HepG2 (cell line): Measurements from ENCODE around the gene DRC7. TPM values are rescaled to one million over a fixed set of nuclear protein-coding genes. Genes with fewer than 3 reads are reported as not detected.

ENCODE experiments used
- ATAC-seq: fragments of 200-7000 bp; cut with Tn5 transposase; 3 replicates; pipeline ENCODE4 v1.9.1; 2020; ENCODE audit warnings: mild to moderate bottlenecking, moderate library complexity
- Bru-seq: library from RNA; stranded (reverse); fragments of 400-500 nt; gene quantifications from one replicate; lab custom pipeline; 2021; lab: Mats Ljungman, UMichigan
- BruChase-seq, 2 experiments: library from RNA; stranded (reverse); fragments of 400-500 nt; gene quantifications; one replicate each; lab custom pipeline; 2021; lab: Mats Ljungman, UMichigan
- BruUV-seq: library from RNA; stranded (reverse); fragments of 400-500 nt; replicated peaks from 2 replicates; lab custom pipeline; 2021; lab: Mats Ljungman, UMichigan
- CTCF ChIA-PET: fragments of 300-600 bp; formaldehyde crosslinking; extraction: SDS; loops from one replicate; lab custom pipeline; 2021; ENCODE audit warnings: low total read pairs, inconsistent platforms, low intra/inter-chr PET ratio; lab: Yijun Ruan, JAX
- POLR2A ChIA-PET: fragments of 350-600 bp; sonication (Branson Sonifier 250); formaldehyde crosslinking; loops from one replicate; lab custom pipeline; 2020; ENCODE audit warnings: antibody characterized with exemption, inconsistent platforms; lab: Yijun Ruan, JAX
- DNase-seq: peaks from one replicate; pipeline ENCODE4 v3.0.0-alpha.2; 2015; ENCODE audit warnings: low spot score
- FAIRE-seq: peaks from 3 replicates; lab custom pipeline; 2011; peaks lifted over from hg19 to GRCh38; lab: Jason Lieb, UNC
- H2AFZ ChIP-seq: one replicate; pipeline ENCODE4 v1.6.1; 2011; ENCODE audit warnings: low read length, inconsistent platforms
- H3K27ac ChIP-seq: fragments of 300-600 bp; 3 replicates; pipeline ENCODE4 v1.8.0; 2011; ENCODE audit warnings: mixed run types, mild to moderate bottlenecking, mixed read lengths, low read length, inconsistent platforms; ENCODE audit not compliant: insufficient read depth; ENCODE audit errors: extremely low read length
- H3K27me3 ChIP-seq, 2 experiments: fragments of 200-600 bp in 1 of 2; 2 replicates in 1 of 2; 3 replicates in 1 of 2; pipeline versions ENCODE4 v1.6.0 to v1.8.0; 2011; ENCODE audit warnings: low read length in 2 of 2, mild to moderate bottlenecking in 2 of 2, moderate library complexity in 2 of 2, inconsistent platforms in 1 of 2; ENCODE audit not compliant: insufficient read depth in 2 of 2, control insufficient read depth in 1 of 2
- H3K36me3 ChIP-seq, 2 experiments: fragments of 200-600 bp in 1 of 2; replicated peaks in 1 of 2; 2 replicates in 1 of 2; 3 replicates in 1 of 2; pipeline versions ENCODE4 v1.5.1 to v1.8.0; 2011; ENCODE audit warnings: low read length in 2 of 2, inconsistent platforms in 1 of 2; ENCODE audit not compliant: insufficient read depth in 2 of 2, control insufficient read depth in 1 of 2
- H3K4me1 ChIP-seq: 2 replicates; pipeline ENCODE4 v1.5.1; 2012; ENCODE audit warnings: low read length, inconsistent platforms; ENCODE audit not compliant: insufficient read depth
- H3K4me2 ChIP-seq: 2 replicates; pipeline ENCODE4 v1.6.0; 2011; ENCODE audit warnings: low read depth, low read length, inconsistent platforms
- H3K4me3 ChIP-seq, 3 experiments: fragments of 200-600 bp in 1 of 3; sonication (generic), shearing (Covaris generic) in 1 of 3; replicated peaks in 1 of 3; 2 replicates each; pipeline ENCODE4 v1.5.1; 2011 to 2016; ENCODE audit warnings: low read length in 3 of 3, inconsistent platforms in 2 of 3, low read depth in 2 of 3, mild to moderate bottlenecking in 2 of 3, control low read depth in 1 of 3, mixed read lengths in 1 of 3; ENCODE audit not compliant: insufficient read depth in 1 of 3
- H3K79me2 ChIP-seq: one replicate; pipeline ENCODE4 v1.6.1; 2011; ENCODE audit warnings: low read length, inconsistent platforms; ENCODE audit not compliant: insufficient read depth
- H3K9ac ChIP-seq: 2 replicates; pipeline ENCODE4 v1.6.0; 2011; ENCODE audit warnings: mild to moderate bottlenecking, low read depth, low read length, inconsistent platforms; ENCODE audit not compliant: insufficient read depth
- H3K9me3 ChIP-seq: 2 replicates; pipeline ENCODE4 v1.5.1; 2012; ENCODE audit warnings: mild to moderate bottlenecking, low read length
- H4K20me1 ChIP-seq: 2 replicates; pipeline ENCODE4 v1.6.0; 2011; ENCODE audit warnings: inconsistent platforms, mild to moderate bottlenecking, low read length, moderate library complexity; ENCODE audit not compliant: insufficient read depth
- HCFC1 ChIP-seq: fragments of 150-350 bp; IDR thresholded peaks from 2 replicates; pipeline ENCODE4 v1.6.1; 2014; ENCODE audit warnings: low read depth, low read length
- HMGXB3 ChIP-seq: sonication (generic); formaldehyde crosslinking; IDR thresholded peaks from 2 replicates; pipeline ENCODE4 v1.4.0; 2020; ENCODE audit warnings: missing genetic modification reagents, borderline replicate concordance
- JUN ChIP-seq: sonication (generic); formaldehyde crosslinking; IDR thresholded peaks from 2 replicates; pipeline ENCODE4 v1.4.0; 2020; ENCODE audit warnings: mild to moderate bottlenecking, missing genetic modification reagents
- MXI1 ChIP-seq: IDR thresholded peaks from 3 replicates; pipeline ENCODE4 v1.6.1; 2012; ENCODE audit warnings: low read depth, low read length, inconsistent platforms, borderline replicate concordance
- RAD51 ChIP-seq: fragments of 450-650 bp; IDR thresholded peaks from 2 replicates; pipeline ENCODE4 v1.6.1; 2016; ENCODE audit warnings: borderline replicate concordance
- ZNF280B ChIP-seq: sonication (generic); formaldehyde crosslinking; IDR thresholded peaks from 2 replicates; pipeline ENCODE4 v1.5.0; 2020; ENCODE audit warnings: missing genetic modification reagents, mild to moderate bottlenecking, borderline replicate concordance
- ZNF749 ChIP-seq: sonication (generic); formaldehyde crosslinking; IDR thresholded peaks from 2 replicates; pipeline ENCODE4 v1.8.0; 2022; ENCODE audit warnings: mild to moderate bottlenecking, missing genetic modification reagents, moderate library complexity, borderline replicate concordance
- ZSCAN21 ChIP-seq: sonication (generic); formaldehyde crosslinking; IDR thresholded peaks from 2 replicates; pipeline ENCODE4 v1.8.0; 2022; ENCODE audit warnings: mild to moderate bottlenecking, missing genetic modification reagents, moderate library complexity, borderline replicate concordance
- WGBS: methylation state at CpG from one replicate; pipeline ENCODE4 v1.1.6; 2017; ENCODE audit warnings: low lambda C conversion rate; 5-methylcytosine and 5-hydroxymethylcytosine counted together
- in situ Hi-C: cut with HindIII; loops from 2 replicates; pipeline ENCODE4 v1.10.0; 2017; ENCODE audit warnings: low pct_unique_long_range_greater_than_20kb; ENCODE audit not compliant: extremely low pct_ligation_motif_present
- intact Hi-C: fragments of 100-400 bp; cut with micrococcal nuclease; formaldehyde crosslinking; loops from one replicate; pipeline ENCODE4 v1.10.0; 2022; ENCODE audit not compliant: unreplicated experiment
- long read RNA-seq, 2 experiments: library from RNA in 1 of 2; library from polyadenylated mRNA in 1 of 2; stranded (forward) in 1 of 2; unstranded in 1 of 2; transcript quantifications; one replicate each; pipeline ENCODE4 v2.0.0, GENCODE V29; 2019 to 2022
- polyA minus RNA-seq, 3 experiments: library from RNA; depleted of rRNA, polyadenylated mRNA; stranded (reverse); fragments of >200 nt; gene quantifications; 2 replicates each; pipeline ENCODE4 v1.2.3, GENCODE V29; 2011; ENCODE audit warnings: low replicate concordance in 1 of 3
- polyA plus RNA-seq, 8 experiments: library from polyadenylated mRNA; depleted of rRNA in 3 of 8; stranded (reverse) in 7 of 8; unstranded in 1 of 8; fragments of >200 nt; fragmentation: Illumina TruSeq in 4 of 8; extraction: Trizol in 4 of 8; gene quantifications; 2 replicates each; pipeline versions ENCODE4 v1.2.1 to v1.2.3, GENCODE V29; 2011 to 2016; ENCODE audit warnings: low read depth in 4 of 8, missing spikeins in 1 of 8, mixed read lengths in 1 of 8; ENCODE audit not compliant: insufficient read depth in 1 of 8
- total RNA-seq, 5 experiments: library from RNA; depleted of rRNA; stranded (reverse); fragments of >200 nt; fragmentation: Illumina TruSeq; extraction: Trizol; gene quantifications; 2 replicates each; pipeline ENCODE4 v1.2.3, GENCODE V29; 2016; ENCODE audit warnings: low read depth in 1 of 5

Gene DRC7
- total RNA-seq (2016; rRNA removed; fragmentation: Illumina TruSeq; extraction: Trizol) (2.7 and 3.4 TPM in 2 replicates), polyA plus RNA-seq (2011; rRNA removed) (3.4 and 3.5 TPM in 2 replicates), polyA minus RNA-seq (2011; rRNA and poly(A)+ RNA removed; ENCODE audit: low replicate concordance) (1.2 TPM in 1 of 2 replicates, not detected in the other), Bru-seq, nascent RNA (percentile 35 among the genes with signal in this experiment), BruChase-seq, experiment 1, labeled RNA remaining after a 6-hour chase (percentile 42 among the genes with signal in this experiment), BruChase-seq, experiment 2, labeled RNA remaining after a 2-hour chase (percentile 34 among the genes with signal in this experiment)
- 0.26 and 1.5 TPM in 2 replicates for total RNA-seq (2016; cell fraction: cytosol; rRNA removed; fragmentation: Illumina TruSeq; extraction: Trizol; ENCODE audit: low read depth)
- 2.4 and 2.5 TPM in 2 replicates for total RNA-seq (2016; cell fraction: insoluble cytoplasmic fraction; rRNA removed; fragmentation: Illumina TruSeq; extraction: Trizol)
- total RNA-seq (2016; cell fraction: membrane; rRNA removed; fragmentation: Illumina TruSeq; extraction: Trizol): 1.4 and 2.1 TPM in 2 replicates
- 0.59 and 1.6 TPM in 2 replicates for total RNA-seq (2016; cell fraction: nucleus; rRNA removed; fragmentation: Illumina TruSeq; extraction: Trizol)
- polyA plus RNA-seq (2011; cell fraction: cytosol; rRNA removed): 2.7 and 3.1 TPM in 2 replicates
- 3.4 TPM in 2 replicates for polyA plus RNA-seq (2011; cell fraction: nucleus; rRNA removed)
- 4.1 and 4.4 TPM in 2 replicates for polyA plus RNA-seq (2012)
- 0.70 and 1.3 TPM in 2 replicates for polyA plus RNA-seq (2016; cell fraction: cytosol; fragmentation: Illumina TruSeq; extraction: Trizol; ENCODE audit: low read depth)
- 2.0 and 2.4 TPM in 2 replicates for polyA plus RNA-seq (2016; cell fraction: insoluble cytoplasmic fraction; fragmentation: Illumina TruSeq; extraction: Trizol; ENCODE audit: low read depth)
- 1.0 and 1.1 TPM in 2 replicates for polyA plus RNA-seq (2016; cell fraction: membrane; fragmentation: Illumina TruSeq; extraction: Trizol; ENCODE audit: low read depth)
- polyA plus RNA-seq (2016; cell fraction: nucleus; fragmentation: Illumina TruSeq; extraction: Trizol; ENCODE audit: insufficient read depth, low read depth): 1.6 and 1.8 TPM in 2 replicates
- polyA minus RNA-seq (2011; cell fraction: cytosol; rRNA and poly(A)+ RNA removed): 0.99 and 1.1 TPM in 2 replicates
- polyA minus RNA-seq (2011; cell fraction: nucleus; rRNA and poly(A)+ RNA removed): 1.3 and 2.5 TPM in 2 replicates
- long read RNA-seq, experiment 1, partial matches to known transcripts: 0 of 1 reads
- long read RNA-seq, experiment 1, other reads (novel, unspliced or antisense): 1 of 1 reads
- long read RNA-seq, experiment 2, partial matches to known transcripts: 1 of 9 reads
- long read RNA-seq, experiment 2, other reads (novel, unspliced or antisense): 8 of 9 reads

GRCh38 chr16:57694725-57695679 is at the start of gene DRC7:
DRC7 (plus strand) TSS chr16:57694806; CDS start chr16:57697950, 3,144 bp downstream.
- Histone ChIP-seq H2AFZ (no peak within 1 kb of the TSS), H3K4me3 (peak within 1 kb of the TSS; percentile 30 to 54 (median 42)), H3K9me3 (no peaks in the 10 kb centered on the region), H3K9ac (peak within 1 kb of the TSS; percentile 36), H3K27ac (peak within 1 kb of the TSS; percentile 59), H3K79me2 (no peaks in the 10 kb centered on the region), H3K36me3 (no peaks in the 10 kb centered on the region), H3K27me3 (no peaks in the 10 kb centered on the region), H3K4me2 (peak within 1 kb of the TSS; percentile 81), H3K4me1 (peaks cover 81% of the 10 kb centered on the region), H4K20me1 (no peaks in the 10 kb centered on the region)
- POLR2A ChIA-PET: interaction anchor here (0.5 to 3.6 kb wide), 6 partner anchors 9 to 398 kb away, joined by 3 to 42 read pairs (median 8); partner anchors contain the start of genes ADGRG3 and KATNB1
- CTCF ChIA-PET: interaction anchor here (0.5 to 1.5 kb wide), 3 partner anchors 14 to 27 kb away, joined by 3 read pairs; partner anchors contain the start of gene ADGRG3
- intact Hi-C loops (loop anchor here (1.0 kb wide), 2 partner anchors 28 to 46 kb away; no protein-coding TSS in a partner anchor), in situ Hi-C loops (no loop called here)
- FAIRE-seq (no peak), ATAC-seq (peak; percentile 92), DNase-seq (peak; percentile 86)
- WGBS: 30% methylated on average over 8 of the region's 8 CpGs
- BruUV-seq: no TSS peak
- no peak for TF ChIP-seq ZNF749 (CRISPR knock-in tag)
- peak; percentile 64; the same call in 1 of the 3 replicates for TF ChIP-seq MXI1
- TF ChIP-seq HCFC1: peak; percentile 88
- TF ChIP-seq HMGXB3: peak; percentile 68
- TF ChIP-seq ZNF280B (CRISPR knock-in tag): peak; percentile 54; the same call in 1 of the 2 replicates
- no peak for TF ChIP-seq JUN (CRISPR knock-in tag)
- no peak for TF ChIP-seq RAD51
- TF ChIP-seq ZSCAN21: no peak
